ENCODE results near the gene KIAA0930.
A peak's percentile ranks its signal among the peaks of the same experiment; 100 is the strongest.

The KIAA0930 gene

DNA sequence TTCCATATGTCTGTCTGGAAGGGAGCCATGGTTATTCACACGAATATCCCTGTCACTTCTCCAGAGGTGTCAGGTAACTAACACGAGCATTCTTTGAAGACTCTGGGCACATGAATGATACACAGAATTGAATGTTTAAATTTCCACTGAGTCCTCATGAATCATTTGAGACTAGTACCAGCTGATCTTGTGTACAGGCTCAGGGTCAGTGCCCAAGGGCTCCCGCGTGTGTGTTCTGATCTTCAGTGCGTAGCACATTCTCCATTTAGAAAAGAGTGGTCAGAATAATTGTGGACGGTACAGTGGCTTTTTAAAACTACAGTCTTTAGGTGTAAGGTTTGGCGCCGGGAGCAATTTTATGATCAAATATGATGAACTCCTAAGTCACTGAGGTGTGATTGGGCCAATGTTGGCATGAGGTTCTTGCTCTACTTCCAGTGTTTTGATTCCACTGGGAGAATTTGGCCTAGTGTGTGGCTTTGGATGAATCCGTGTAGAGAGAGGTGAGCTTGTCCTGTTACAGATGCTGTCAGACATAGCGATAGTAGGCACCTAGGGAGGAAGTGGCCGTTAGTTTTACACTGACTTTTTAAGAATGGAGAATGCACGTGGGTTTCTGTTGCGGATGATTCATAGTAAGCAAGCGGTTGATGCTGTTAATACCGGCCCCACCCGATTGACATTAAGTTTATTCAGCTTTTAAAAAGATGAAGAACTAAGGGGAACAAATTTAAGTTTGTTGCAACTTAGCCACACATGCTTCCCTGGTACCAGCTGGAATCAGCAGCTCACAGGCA is 54.8 kb downstream of the KIAA0930 start:
- Histone ChIP-seq H3K36me3 (ENCODE audit: control insufficient read depth, insufficient read depth, low read length) (peaks cover 17% of the 10 kb centered on the region), H3K27ac (ENCODE audit: low read depth, low read length) (no peak overlapping the region), H3K79me2 (ENCODE audit: control insufficient read depth, insufficient read depth, low read length) (peaks cover 1% of the 10 kb centered on the region), H4K5ac (ENCODE audit: low read length) (no peak overlapping the region), H3K79me1 (ENCODE audit: low read length) (peaks cover 11% of the 10 kb centered on the region), H2BK5ac (ENCODE audit: low read length) (no peak overlapping the region), H2BK15ac (replicated peaks; ENCODE audit: low read depth) (no peak overlapping the region), H3K27me3 (ENCODE audit: insufficient read depth, low read length, poor library complexity) (no peaks in the 10 kb centered on the region), H3K4me3 (ENCODE audit: low read length) (no peak overlapping the region), H3K56ac (ENCODE audit: low read length) (no peak overlapping the region), H2AK5ac (ENCODE audit: low read length) (no peak overlapping the region), H3K18ac (ENCODE audit: low read length) (no peak overlapping the region), H3K23ac (ENCODE audit: low read length) (no peak overlapping the region), H3K4ac (ENCODE audit: low read depth, low read length) (no peak overlapping the region), H3K4me1 (ENCODE audit: control insufficient read depth, low read depth, low read length) (no peaks in the 10 kb centered on the region), H3K9ac (ENCODE audit: low read length) (no peak overlapping the region), H2BK120ac (ENCODE audit: low read depth, low read length) (no peak overlapping the region), H4K8ac (ENCODE audit: low read depth, low read length) (no peak overlapping the region), H3K4me2 (ENCODE audit: low read length) (no peak overlapping the region)
- no peak for DNase-seq
- no CpG with 5 or more reads among the region's 16 CpGs for WGBS (ENCODE audit: extremely low coverage, insufficient coverage, low lambda C conversion rate)

DNA sequence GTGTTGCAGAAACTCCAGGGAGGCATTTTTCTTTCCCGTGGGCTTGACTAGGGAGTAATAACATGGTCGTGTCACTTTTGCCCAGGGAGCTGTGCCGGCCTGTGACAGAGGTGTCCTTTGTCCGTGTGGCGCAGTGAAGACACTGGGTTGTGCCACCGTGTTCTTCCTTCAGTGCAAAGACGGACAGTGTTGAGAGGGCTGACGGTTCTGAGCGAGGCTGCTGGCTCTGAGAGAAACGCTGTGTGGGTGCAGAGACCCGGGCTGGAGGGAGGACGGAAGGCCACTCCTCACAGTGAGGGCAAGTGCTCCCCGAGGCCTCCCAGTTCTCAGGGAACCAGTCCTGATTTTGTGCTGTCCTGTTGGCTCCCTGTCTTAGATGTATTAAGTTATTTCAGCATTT is 56.7 kb downstream of the KIAA0930 start:
- Histone ChIP-seq H2BK120ac (ENCODE audit: low read depth, low read length) (no peak overlapping the region), H2AK5ac (ENCODE audit: low read length) (no peak overlapping the region), H3K18ac (ENCODE audit: low read length) (no peak overlapping the region), H3K56ac (ENCODE audit: low read length) (no peak overlapping the region), H4K8ac (ENCODE audit: low read depth, low read length) (no peak overlapping the region), H3K4me2 (ENCODE audit: low read length) (no peak overlapping the region), H3K36me3 (ENCODE audit: control insufficient read depth, insufficient read depth, low read length) (peaks cover 20% of the 10 kb centered on the region), H3K4ac (ENCODE audit: low read depth, low read length) (no peak overlapping the region), H3K9ac (ENCODE audit: low read length) (no peak overlapping the region), H3K23ac (ENCODE audit: low read length) (no peak overlapping the region), H3K79me1 (ENCODE audit: low read length) (peaks cover 17% of the 10 kb centered on the region), H3K27ac (ENCODE audit: low read depth, low read length) (no peak overlapping the region), H3K79me2 (ENCODE audit: control insufficient read depth, insufficient read depth, low read length) (peaks cover 14% of the 10 kb centered on the region), H3K27me3 (ENCODE audit: insufficient read depth, low read length, poor library complexity) (no peaks in the 10 kb centered on the region), H2BK5ac (ENCODE audit: low read length) (no peak overlapping the region), H3K4me3 (ENCODE audit: low read length) (no peak overlapping the region), H4K5ac (ENCODE audit: low read length) (no peak overlapping the region), H3K4me1 (ENCODE audit: control insufficient read depth, low read depth, low read length) (no peaks in the 10 kb centered on the region), H2BK15ac (replicated peaks; ENCODE audit: low read depth) (no peak overlapping the region)
- no peak for DNase-seq
- no CpG with 5 or more reads among the region's 13 CpGs for WGBS (ENCODE audit: extremely low coverage, insufficient coverage, low lambda C conversion rate)

GRCh38 chr22:45181766-45182165 is 58.9 kb downstream of the KIAA0930 start:
- Histone ChIP-seq H3K4me2 (ENCODE audit: low read length) (no peak overlapping the region), H3K4ac (ENCODE audit: low read depth, low read length) (no peak overlapping the region), H3K56ac (ENCODE audit: low read length) (no peak overlapping the region), H3K18ac (ENCODE audit: low read length) (no peak overlapping the region), H3K9ac (ENCODE audit: low read length) (no peak overlapping the region), H3K79me2 (ENCODE audit: control insufficient read depth, insufficient read depth, low read length) (peaks cover 20% of the 10 kb centered on the region), H3K27me3 (ENCODE audit: insufficient read depth, low read length, poor library complexity) (no peaks in the 10 kb centered on the region), H2BK5ac (ENCODE audit: low read length) (no peak overlapping the region), H3K27ac (ENCODE audit: low read depth, low read length) (peak overlapping the region; percentile 13), H2BK120ac (ENCODE audit: low read depth, low read length) (no peak overlapping the region), H4K5ac (ENCODE audit: low read length) (no peak overlapping the region), H4K8ac (ENCODE audit: low read depth, low read length) (no peak overlapping the region), H2BK15ac (replicated peaks; ENCODE audit: low read depth) (no peak overlapping the region), H3K36me3 (ENCODE audit: control insufficient read depth, insufficient read depth, low read length) (peaks cover 24% of the 10 kb centered on the region), H3K79me1 (ENCODE audit: low read length) (peaks cover 22% of the 10 kb centered on the region), H2AK5ac (ENCODE audit: low read length) (no peak overlapping the region), H3K4me1 (ENCODE audit: control insufficient read depth, low read depth, low read length) (no peaks in the 10 kb centered on the region), H3K4me3 (ENCODE audit: low read length) (no peak overlapping the region), H3K23ac (ENCODE audit: low read length) (no peak overlapping the region)
- DNase-seq: no peak
- WGBS (ENCODE audit: extremely low coverage, insufficient coverage, low lambda C conversion rate): no CpG with 5 or more reads among the region's 2 CpGs

GRCh38 chr22:45181240-45181639 is 59.5 kb downstream of the KIAA0930 start:
- no peak for DNase-seq
- Histone ChIP-seq H3K56ac (ENCODE audit: low read length) (no peak overlapping the region), H3K4ac (ENCODE audit: low read depth, low read length) (no peak overlapping the region), H3K9ac (ENCODE audit: low read length) (no peak overlapping the region), H2BK5ac (ENCODE audit: low read length) (no peak overlapping the region), H2AK5ac (ENCODE audit: low read length) (no peak overlapping the region), H3K18ac (ENCODE audit: low read length) (no peak overlapping the region), H4K8ac (ENCODE audit: low read depth, low read length) (no peak overlapping the region), H3K4me3 (ENCODE audit: low read length) (no peak overlapping the region), H2BK120ac (ENCODE audit: low read depth, low read length) (no peak overlapping the region), H2BK15ac (replicated peaks; ENCODE audit: low read depth) (no peak overlapping the region), H3K4me2 (ENCODE audit: low read length) (no peak overlapping the region), H3K36me3 (ENCODE audit: control insufficient read depth, insufficient read depth, low read length) (peaks cover 26% of the 10 kb centered on the region), H3K27ac (ENCODE audit: low read depth, low read length) (peak overlapping the region; percentile 13), H3K23ac (ENCODE audit: low read length) (no peak overlapping the region), H3K79me1 (ENCODE audit: low read length) (peaks cover 23% of the 10 kb centered on the region), H3K4me1 (ENCODE audit: control insufficient read depth, low read depth, low read length) (no peaks in the 10 kb centered on the region), H3K79me2 (ENCODE audit: control insufficient read depth, insufficient read depth, low read length) (peaks cover 22% of the 10 kb centered on the region), H4K5ac (ENCODE audit: low read length) (no peak overlapping the region), H3K27me3 (ENCODE audit: insufficient read depth, low read length, poor library complexity) (no peaks in the 10 kb centered on the region)
- WGBS (ENCODE audit: extremely low coverage, insufficient coverage, low lambda C conversion rate): no CpG with 5 or more reads among the region's 4 CpGs

- H4K5ac ChIP-seq (ENCODE audit: low read length): no peak overlapping the region
- no peak overlapping the region for H3K23ac ChIP-seq (ENCODE audit: low read length)
- no peak overlapping the region for H3K18ac ChIP-seq (ENCODE audit: low read length)
- no CpG with 5 or more reads among the region's 14 CpGs for WGBS (ENCODE audit: extremely low coverage, insufficient coverage, low lambda C conversion rate)
- peaks cover 23% of the 10 kb centered on the region for H3K79me1 ChIP-seq (ENCODE audit: low read length)
- H3K4ac ChIP-seq (ENCODE audit: low read depth, low read length): no peak overlapping the region
- DNase-seq: no peak
- no peak overlapping the region for H2BK5ac ChIP-seq (ENCODE audit: low read length)
- H4K8ac ChIP-seq (ENCODE audit: low read depth, low read length): no peak overlapping the region
- H3K4me3 ChIP-seq (ENCODE audit: low read length): no peak overlapping the region
- no peak overlapping the region for H2BK120ac ChIP-seq (ENCODE audit: low read depth, low read length)
- H2BK15ac ChIP-seq (replicated peaks; ENCODE audit: low read depth): no peak overlapping the region
- no peak overlapping the region for H3K56ac ChIP-seq (ENCODE audit: low read length)
- peaks cover 21% of the 10 kb centered on the region for H3K36me3 ChIP-seq (ENCODE audit: control insufficient read depth, insufficient read depth, low read length)
- no peak overlapping the region for H2AK5ac ChIP-seq (ENCODE audit: low read length)
- no peak overlapping the region for H3K4me2 ChIP-seq (ENCODE audit: low read length)
- H3K79me2 ChIP-seq (ENCODE audit: control insufficient read depth, insufficient read depth, low read length): peaks cover 30% of the 10 kb centered on the region
- no peaks in the 10 kb centered on the region for H3K4me1 ChIP-seq (ENCODE audit: control insufficient read depth, low read depth, low read length)
- H3K9ac ChIP-seq (ENCODE audit: low read length): no peak overlapping the region
- H3K27ac ChIP-seq (ENCODE audit: low read depth, low read length): no peak overlapping the region
- no peaks in the 10 kb centered on the region for H3K27me3 ChIP-seq (ENCODE audit: insufficient read depth, low read length, poor library complexity)
Measured at GRCh38 chr22:45180146-45180679, 60.5 kb downstream of the KIAA0930 start.

All from mesendoderm (in vitro differentiated cells).